Measurements from ENCODE around the gene SLC38A5. TPM values are rescaled to one million over a fixed set of nuclear protein-coding genes. Genes with fewer than 3 reads are reported as not detected.
"Not testable (repeated sequence)": the region's sequence is repeated elsewhere in the genome, so short reads cannot be mapped to it uniquely, and the experiment has no call there.

Gene SLC38A5
- total and polyA plus RNA-seq, 7 donors = 1.9 to 68.4 (median 3.9) TPM

- H3K4me3 ChIP-seq; intact Hi-C loops (cut with DNase I); H3K4me1 ChIP-seq; H3K27ac ChIP-seq; H3K27me3 ChIP-seq; H3K36me3 ChIP-seq; DNase-seq; H3K9me3 ChIP-seq: not testable (repeated sequence)
- WGBS, 2 donors = no CpG with 5 or more reads among the region's 12 CpGs
Observed at GRCh38 chrX:48427027-48427716, 42.9 kb downstream of the SLC38A5 start.

- DNase-seq; H3K27ac ChIP-seq; H3K27me3 ChIP-seq; H3K4me3 ChIP-seq; H3K4me1 ChIP-seq; H3K36me3 ChIP-seq; intact Hi-C loops (cut with DNase I); H3K9me3 ChIP-seq: not testable (repeated sequence)
- WGBS, 2 donors = no CpG with 5 or more reads among the region's 15 CpGs
Observed at GRCh38 chrX:48411860-48412259, 58.2 kb downstream of the SLC38A5 start, which contains the start of gene SSX4B. Gene SSX4B, minus strand, starts transcription at chrX:48411960. Its CDS starts 588 bp downstream, at chrX:48411372.

Small RNAs within 50 kb of the gene (small RNA-seq; reads per million reads assigned to genes)
- gene AL606490.4 = 0 reads per million in 3 donors

Other genes with a start within 250 kb of the SLC38A5 start
- not detected for gene SSX1, start 214.9 kb downstream of the SLC38A5 start, total RNA-seq
- gene SSX1, start 214.9 kb downstream of the SLC38A5 start, polyA plus RNA-seq = not detected
- not detected for gene SSX3, start 113.6 kb downstream of the SLC38A5 start, total RNA-seq
- not detected for gene SSX3, start 113.6 kb downstream of the SLC38A5 start, polyA plus RNA-seq
- gene SSX4, start 86.7 kb downstream of the SLC38A5 start, total RNA-seq = not detected
- not detected for gene SSX4, start 86.7 kb downstream of the SLC38A5 start, polyA plus RNA-seq
- gene SSX4B, start 58.3 kb downstream of the SLC38A5 start, total RNA-seq = not detected
- gene SSX4B, start 58.3 kb downstream of the SLC38A5 start, polyA plus RNA-seq = not detected
- gene FTSJ1, start 5.9 kb upstream of the SLC38A5 start, total RNA-seq = 10 to 100 TPM; 24.6 to 39.9 (median 28.4) TPM
- 10 to 100 TPM; 15.6 to 37.4 (median 18.5) TPM for gene FTSJ1, start 5.9 kb upstream of the SLC38A5 start, polyA plus RNA-seq
- gene PORCN, start 38.7 kb upstream of the SLC38A5 start, total RNA-seq = 10 to 100 TPM; 12.2 to 13.3 (median 12.9) TPM
- gene PORCN, start 38.7 kb upstream of the SLC38A5 start, polyA plus RNA-seq = 1 to 10 TPM; 1.2 to 7.4 (median 3.2) TPM
- 10 to 100 TPM; 14.3 to 25.3 (median 18.6) TPM for gene EBP, start 51.5 kb upstream of the SLC38A5 start, total RNA-seq
- gene EBP, start 51.5 kb upstream of the SLC38A5 start, polyA plus RNA-seq = 100 to 1,000 TPM in 1 of 3 donors, 10 to 100 TPM in 2; 47.4 to 310 (median 65.4) TPM
- 10 to 100 TPM; 10.4 to 14.6 (median 11.9) TPM for gene TBC1D25, start 69.5 kb upstream of the SLC38A5 start, total RNA-seq
- gene TBC1D25, start 69.5 kb upstream of the SLC38A5 start, polyA plus RNA-seq = 1 to 10 TPM; 5.8 to 9.6 (median 7.8) TPM
- 100 to 1,000 TPM in 3 of 4 donors, 10 to 100 TPM in 1; 83.9 to 209 (median 143) TPM for gene RBM3, start 104.2 kb upstream of the SLC38A5 start, total RNA-seq
- 100 to 1,000 TPM; 105 to 217 (median 185) TPM for gene RBM3, start 104.2 kb upstream of the SLC38A5 start, polyA plus RNA-seq
- 100 to 1,000 TPM in 3 of 4 donors, 10 to 100 TPM in 1; 99.9 to 132 (median 106) TPM for gene WDR13, start 127.2 kb upstream of the SLC38A5 start, total RNA-seq
- 100 to 1,000 TPM in 2 of 3 donors, 10 to 100 TPM in 1; 98.1 to 106 (median 103) TPM for gene WDR13, start 127.2 kb upstream of the SLC38A5 start, polyA plus RNA-seq
- 1 to 10 TPM; 3.0 to 6.1 (median 4.7) TPM for gene WAS, start 213.5 kb upstream of the SLC38A5 start, total RNA-seq
- 10 to 100 TPM in 1 of 3 donors, 1 to 10 TPM in 2; 3.0 to 23.5 (median 3.7) TPM for gene WAS, start 213.5 kb upstream of the SLC38A5 start, polyA plus RNA-seq
- 1 to 10 TPM; 3.0 to 4.6 (median 3.7) TPM for gene SUV39H1, start 226.5 kb upstream of the SLC38A5 start, total RNA-seq
- 1 to 10 TPM; 1.8 to 8.5 (median 2.8) TPM for gene SUV39H1, start 226.5 kb upstream of the SLC38A5 start, polyA plus RNA-seq